ENCODE results near the gene ANXA1.

The ANXA1 gene

GRCh38 chr9:73215249-73215648 lies 63.6 kb downstream of the ANXA1 start:
- DNase-seq = no peak

- no peak for DNase-seq
Measured at GRCh38 chr9:73216100-73216499, 64.4 kb downstream of the ANXA1 start.

All from effector CD8-positive, alpha-beta T cell (primary cell).